Right atrium auricular region (tissue), 2 donors: Measurements from ENCODE around the gene WFDC13. TPM values are rescaled to one million over a fixed set of nuclear protein-coding genes. Genes with fewer than 3 reads are reported as not detected.
"Not testable (repeated sequence)": the region's sequence is repeated elsewhere in the genome, so short reads cannot be mapped to it uniquely, and the experiment has no call there.

Source experiments
- DNase-seq: peaks from one replicate; pipeline ENCODE4 v3.0.0-alpha.2; 2019; ENCODE audit warnings: low spot score
- H3K27ac ChIP-seq, 2 donors: fragments of 200-600 bp; sonication (generic); 1 replicate in 1 of 2; 2 replicates in 1 of 2; pipeline ENCODE4 v1.5.1; 2016 to 2019
- H3K27me3 ChIP-seq, 2 donors: fragments of 200-600 bp; sonication (generic); one replicate each; pipeline versions ENCODE4 v1.5.1 to v1.6.0; 2017 to 2019
- H3K36me3 ChIP-seq: fragments of 200-600 bp; sonication (generic); one replicate; pipeline ENCODE4 v1.5.1; 2016
- H3K4me1 ChIP-seq, 2 donors: fragments of 200-600 bp; sonication (generic); one replicate each; pipeline versions ENCODE4 v1.5.1 to v1.6.0; 2017 to 2019
- H3K4me3 ChIP-seq, 2 donors: fragments of 200-600 bp; sonication (generic); 1 replicate in 1 of 2; 2 replicates in 1 of 2; pipeline ENCODE4 v1.5.1; 2017 to 2019; ENCODE audit warnings: mild to moderate bottlenecking in 1 of 2, moderate library complexity in 1 of 2
- H3K9me3 ChIP-seq, 2 donors: fragments of 200-600 bp; sonication (generic); one replicate each; pipeline ENCODE4 v1.5.1; 2019
- total RNA-seq, 2 donors: library from RNA; depleted of rRNA; stranded (reverse); fragments of >200 nt; gene quantifications; one replicate each; pipeline ENCODE4 v1.1.0, GENCODE V29; 2016
- TF ChIP-seq, protein P1 (sequence below), 2 donors: fragments of 200-600 bp; sonication (generic); IDR thresholded peaks; one replicate each; pipeline ENCODE4 v1.5.1; 2019; ENCODE audit warnings: antibody characterized with exemption in 2 of 2

WFDC13 gene
- total RNA-seq = not detected

GRCh38 chr20:45701873-45702272, at the start of gene WFDC13:
TSS of gene WFDC13 (plus strand) at chr20:45702038. CDS start at chr20:45702124, 86 bp downstream.
- H3K9me3 ChIP-seq = no peaks in the 10 kb centered on the region
- no peak for DNase-seq
- no peaks in the 10 kb centered on the region for H3K4me1 ChIP-seq
- no peaks in the 10 kb centered on the region for H3K27me3 ChIP-seq
- no peak within 1 kb of the TSS for H3K27ac ChIP-seq
- TF ChIP-seq, protein P1, sequence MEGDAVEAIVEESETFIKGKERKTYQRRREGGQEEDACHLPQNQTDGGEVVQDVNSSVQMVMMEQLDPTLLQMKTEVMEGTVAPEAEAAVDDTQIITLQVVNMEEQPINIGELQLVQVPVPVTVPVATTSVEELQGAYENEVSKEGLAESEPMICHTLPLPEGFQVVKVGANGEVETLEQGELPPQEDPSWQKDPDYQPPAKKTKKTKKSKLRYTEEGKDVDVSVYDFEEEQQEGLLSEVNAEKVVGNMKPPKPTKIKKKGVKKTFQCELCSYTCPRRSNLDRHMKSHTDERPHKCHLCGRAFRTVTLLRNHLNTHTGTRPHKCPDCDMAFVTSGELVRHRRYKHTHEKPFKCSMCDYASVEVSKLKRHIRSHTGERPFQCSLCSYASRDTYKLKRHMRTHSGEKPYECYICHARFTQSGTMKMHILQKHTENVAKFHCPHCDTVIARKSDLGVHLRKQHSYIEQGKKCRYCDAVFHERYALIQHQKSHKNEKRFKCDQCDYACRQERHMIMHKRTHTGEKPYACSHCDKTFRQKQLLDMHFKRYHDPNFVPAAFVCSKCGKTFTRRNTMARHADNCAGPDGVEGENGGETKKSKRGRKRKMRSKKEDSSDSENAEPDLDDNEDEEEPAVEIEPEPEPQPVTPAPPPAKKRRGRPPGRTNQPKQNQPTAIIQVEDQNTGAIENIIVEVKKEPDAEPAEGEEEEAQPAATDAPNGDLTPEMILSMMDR (IDR thresholded peaks at IDR 0.05) = no peak
- no peaks in the 10 kb centered on the region for H3K36me3 ChIP-seq
- H3K4me3 ChIP-seq = no peak within 1 kb of the TSS

GRCh38 chr20:45657038-45657437, 44.8 kb upstream of the WFDC13 start:
- H3K36me3 ChIP-seq, H3K9me3 ChIP-seq, H3K4me3 ChIP-seq, H3K27ac ChIP-seq, DNase-seq, H3K4me1 ChIP-seq, H3K27me3 ChIP-seq: not testable (repeated sequence)

DNA sequence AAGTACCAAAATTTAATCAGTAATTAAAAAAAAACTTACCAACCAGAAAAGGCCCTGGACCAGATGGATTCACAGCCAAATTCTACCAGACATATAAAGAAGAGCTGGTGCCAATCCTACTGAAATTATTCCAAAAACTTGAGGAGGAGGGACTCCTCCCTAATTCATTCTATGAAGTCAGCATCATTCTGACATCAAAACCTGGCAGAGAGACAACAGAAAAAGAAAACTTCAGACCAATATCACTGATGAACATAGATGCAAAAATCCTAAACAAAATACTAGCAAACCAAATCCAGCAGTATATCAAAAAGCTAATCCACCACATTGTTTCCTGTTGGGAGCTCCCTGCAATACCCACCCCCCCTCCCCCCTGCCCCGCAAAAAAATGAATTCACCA, 31.7 kb upstream of the WFDC13 start, which contains the start of gene WFDC11:
Gene WFDC11, minus strand, starts transcription at position 101 of the 400 bp plus-strand sequence. CDS start 19,639 bp downstream, outside the sequence.
- no peaks in the 10 kb centered on the region for H3K36me3 ChIP-seq
- DNase-seq = no peak
- H3K9me3 ChIP-seq = peaks cover 0 to 13% of the 10 kb centered on the region in 2 donors
- no peak within 1 kb of the TSS for H3K4me3 ChIP-seq
- no peaks in the 10 kb centered on the region for H3K4me1 ChIP-seq
- no peaks in the 10 kb centered on the region for H3K27me3 ChIP-seq
- TF ChIP-seq, protein P1 (IDR thresholded peaks at IDR 0.05) = no peak
- H3K27ac ChIP-seq = no peak within 1 kb of the TSS

- Histone ChIP-seq H3K4me3 (no peak overlapping the region), H3K4me1 (no peaks in the 10 kb centered on the region), H3K27ac (no peak overlapping the region), H3K36me3 (no peaks in the 10 kb centered on the region), H3K27me3 (no peaks in the 10 kb centered on the region), H3K9me3 (peaks cover 0 to 18% of the 10 kb centered on the region in 2 donors)
- TF ChIP-seq, protein P1 (IDR thresholded peaks at IDR 0.05) = no peak
- no peak for DNase-seq
Measured at GRCh38 chr20:45672765-45673164, 29.1 kb upstream of the WFDC13 start.

DNA sequence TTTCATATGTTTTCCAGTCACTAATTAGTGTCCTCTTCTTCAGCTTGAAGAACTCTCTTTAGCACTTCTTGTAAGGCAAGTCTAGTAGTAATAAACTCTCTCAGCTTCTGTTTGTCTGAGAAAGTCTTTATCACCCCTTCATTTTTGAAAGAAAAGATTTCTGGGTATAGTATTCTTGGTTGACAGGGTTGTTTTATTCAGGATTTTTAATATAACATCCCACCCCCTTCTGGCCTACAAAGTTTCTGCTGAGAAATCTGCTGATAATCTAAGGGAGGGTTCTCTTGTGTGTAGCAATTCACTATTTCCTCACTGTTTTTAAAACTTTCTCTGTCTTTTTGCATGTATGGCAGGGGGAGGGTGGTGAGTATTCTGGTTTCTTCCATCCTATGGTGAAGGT, 22.2 kb upstream of the WFDC13 start:
- Histone ChIP-seq H3K4me3 (no peak overlapping the region), H3K4me1 (no peaks in the 10 kb centered on the region), H3K9me3 (peaks cover 9 to 37% of the 10 kb centered on the region in 2 donors), H3K27ac (no peak overlapping the region), H3K27me3 (no peaks in the 10 kb centered on the region), H3K36me3 (no peaks in the 10 kb centered on the region)
- no peak for DNase-seq
- TF ChIP-seq, protein P1 (IDR thresholded peaks at IDR 0.05) = no peak

- H3K9me3 ChIP-seq = peaks cover 0 to under 1% of the 10 kb centered on the region in 2 donors
- no peaks in the 10 kb centered on the region for H3K4me1 ChIP-seq
- no peak for DNase-seq
- H3K27me3 ChIP-seq = no peaks in the 10 kb centered on the region
- no peak overlapping the region for H3K27ac ChIP-seq
- H3K36me3 ChIP-seq = no peaks in the 10 kb centered on the region
- no peak overlapping the region for H3K4me3 ChIP-seq
- TF ChIP-seq, protein P1 (IDR thresholded peaks at IDR 0.05) = no peak
Measured at GRCh38 chr20:45685896-45686295, 15.9 kb upstream of the WFDC13 start.

DNA sequence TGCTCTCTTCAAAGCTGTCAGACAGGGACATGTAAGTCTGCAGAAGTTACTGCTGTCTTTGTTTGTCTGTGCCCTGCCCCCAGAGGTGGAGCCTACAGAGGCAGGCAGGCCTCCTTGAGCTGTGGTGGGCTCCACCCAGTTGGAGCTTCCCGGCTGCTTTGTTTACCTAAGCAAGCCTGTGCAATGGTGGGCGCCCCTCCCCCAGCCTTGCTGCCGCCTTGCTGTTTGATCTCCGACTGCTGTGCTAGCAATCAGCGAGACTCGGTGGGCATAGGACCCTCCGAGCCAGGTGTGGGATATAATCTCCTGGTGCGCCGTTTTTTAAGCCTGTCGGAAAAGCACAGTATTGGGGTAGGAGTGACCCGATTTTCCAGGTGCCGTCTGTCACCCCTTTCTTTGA, 8.5 kb upstream of the WFDC13 start:
- not testable (repeated sequence) for H3K9me3 ChIP-seq, H3K27ac ChIP-seq, H3K4me1 ChIP-seq, DNase-seq, H3K36me3 ChIP-seq, H3K4me3 ChIP-seq, H3K27me3 ChIP-seq
